Subcutaneous adipose tissue (tissue), 4 donors: ENCODE measurements around the gene EIF3A. TPM values are rescaled to one million over a fixed set of nuclear protein-coding genes. Genes with fewer than 3 reads are reported as not detected.

ENCODE experiments used
- total RNA-seq, 4 donors: library from RNA; depleted of rRNA; stranded (reverse); fragments of >200 nt; gene quantifications; one replicate each; pipeline ENCODE4 v1.1.0, GENCODE V29; 2016
- TF ChIP-seq, protein P1 (sequence below): fragments of 450-650 bp; IDR thresholded peaks from one replicate; pipeline ENCODE4 v1.5.1; 2016; ENCODE audit warnings: low read depth, mild to moderate bottlenecking, control low read depth, antibody characterized with exemption, moderate library complexity

The EIF3A gene
- total RNA-seq, result 100 to 1,000 TPM; 129 to 174 (median 157) TPM

DNA sequence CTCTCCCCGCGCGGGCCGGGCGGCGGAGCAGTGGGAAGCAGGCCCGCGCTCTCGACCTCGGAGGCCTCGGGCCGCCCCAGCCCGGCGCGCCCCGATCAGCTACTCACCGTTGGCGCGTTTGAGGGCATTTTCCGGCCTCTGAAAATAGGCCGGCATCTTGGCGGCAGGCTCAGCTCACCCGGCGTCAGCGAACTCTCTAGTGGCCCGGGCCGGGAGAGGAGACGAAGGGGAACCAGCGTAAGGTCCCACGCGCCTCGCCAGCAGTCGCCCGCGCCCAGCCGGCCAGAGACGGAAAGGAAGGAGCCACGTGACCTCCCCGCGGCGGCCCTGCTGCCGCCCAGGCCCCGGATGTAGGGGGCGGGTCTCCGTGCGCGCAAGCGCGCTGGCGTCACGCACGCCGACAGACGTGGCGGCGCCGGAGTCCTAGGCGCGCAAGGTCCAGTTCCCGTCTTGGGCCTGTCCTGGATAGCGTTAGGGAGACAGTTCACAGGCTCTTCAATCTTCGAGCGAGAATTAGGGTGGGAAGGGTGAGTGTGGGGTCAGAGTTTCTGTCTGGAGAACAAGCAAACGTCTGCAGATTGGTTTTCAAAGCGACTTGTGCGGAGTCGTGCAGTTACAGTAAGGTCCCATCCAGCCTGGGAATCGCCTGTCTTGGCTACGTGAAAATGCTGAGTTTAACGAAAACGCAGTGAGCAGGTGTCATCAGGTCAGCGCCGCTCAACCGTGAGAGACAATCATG, at the start of gene EIF3A:
Gene EIF3A, minus strand, starts transcription at position 297 of the 739 bp plus-strand sequence. Its CDS starts 141 bp downstream, at position 156.
- TF ChIP-seq, protein P1, sequence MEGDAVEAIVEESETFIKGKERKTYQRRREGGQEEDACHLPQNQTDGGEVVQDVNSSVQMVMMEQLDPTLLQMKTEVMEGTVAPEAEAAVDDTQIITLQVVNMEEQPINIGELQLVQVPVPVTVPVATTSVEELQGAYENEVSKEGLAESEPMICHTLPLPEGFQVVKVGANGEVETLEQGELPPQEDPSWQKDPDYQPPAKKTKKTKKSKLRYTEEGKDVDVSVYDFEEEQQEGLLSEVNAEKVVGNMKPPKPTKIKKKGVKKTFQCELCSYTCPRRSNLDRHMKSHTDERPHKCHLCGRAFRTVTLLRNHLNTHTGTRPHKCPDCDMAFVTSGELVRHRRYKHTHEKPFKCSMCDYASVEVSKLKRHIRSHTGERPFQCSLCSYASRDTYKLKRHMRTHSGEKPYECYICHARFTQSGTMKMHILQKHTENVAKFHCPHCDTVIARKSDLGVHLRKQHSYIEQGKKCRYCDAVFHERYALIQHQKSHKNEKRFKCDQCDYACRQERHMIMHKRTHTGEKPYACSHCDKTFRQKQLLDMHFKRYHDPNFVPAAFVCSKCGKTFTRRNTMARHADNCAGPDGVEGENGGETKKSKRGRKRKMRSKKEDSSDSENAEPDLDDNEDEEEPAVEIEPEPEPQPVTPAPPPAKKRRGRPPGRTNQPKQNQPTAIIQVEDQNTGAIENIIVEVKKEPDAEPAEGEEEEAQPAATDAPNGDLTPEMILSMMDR, result no peak

GRCh38 chr10:119129721-119130120, 49.1 kb upstream of the EIF3A start:
- TF ChIP-seq, protein P1, result no peak

DNA sequence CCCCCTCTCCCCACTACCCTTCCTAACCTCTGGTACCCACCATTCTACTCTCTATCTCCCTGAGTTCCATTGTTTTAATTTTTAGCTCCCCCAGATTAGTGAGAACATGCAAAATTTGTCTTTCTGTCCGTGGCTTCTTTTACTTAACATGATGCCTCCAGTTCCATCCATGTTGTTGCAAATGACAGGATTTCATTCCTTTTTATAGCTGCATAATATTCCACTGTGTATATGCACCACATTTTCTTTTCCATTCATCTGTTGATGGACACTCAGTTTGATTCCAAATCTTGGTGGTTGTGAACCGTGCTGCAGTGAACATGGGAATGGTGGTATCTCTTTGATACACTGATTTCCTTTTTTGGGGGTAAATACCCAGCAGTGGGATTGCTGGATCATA, 45.3 kb upstream of the EIF3A start:
- TF ChIP-seq, protein P1, result no peak

- TF ChIP-seq, protein P1, result no peak
Observed at GRCh38 chr10:119120875-119121274, 40.3 kb upstream of the EIF3A start.

GRCh38 chr10:119120413-119120867, 39.8 kb upstream of the EIF3A start:
- TF ChIP-seq, protein P1, result no peak

GRCh38 chr10:119119400-119119799, 38.8 kb upstream of the EIF3A start:
- TF ChIP-seq, protein P1, result no peak

GRCh38 chr10:119118231-119118630, 37.6 kb upstream of the EIF3A start:
- TF ChIP-seq, protein P1, result no peak
